Trophoblast cell (in vitro differentiated cells and primary cell): ENCODE results near the gene CHAF1A.
A peak's percentile ranks its signal among the peaks of the same experiment; 100 is the strongest.

Experiments
- DNase-seq, 2 donors: peaks; one replicate each; pipeline ENCODE4 v3.0.0-alpha.2; 2016
- H2AFZ ChIP-seq: 2 replicates; pipeline ENCODE4 v1.6.1; 2013; ENCODE audit warnings: low read length, moderate library complexity, mild to moderate bottlenecking; ENCODE audit not compliant: insufficient read depth, poor library complexity
- H2AK5ac ChIP-seq: 2 replicates; pipeline ENCODE4 v1.6.1; 2013; ENCODE audit warnings: mild to moderate bottlenecking, low read length
- H2BK120ac ChIP-seq: 2 replicates; pipeline ENCODE4 v1.6.1; 2013; ENCODE audit warnings: low read length, mild to moderate bottlenecking, moderate library complexity; ENCODE audit not compliant: insufficient read depth, poor library complexity
- H2BK12ac ChIP-seq: 2 replicates; pipeline ENCODE4 v1.6.1; 2013; ENCODE audit warnings: mild to moderate bottlenecking, low read length, moderate library complexity
- H2BK5ac ChIP-seq: 2 replicates; pipeline ENCODE4 v1.6.1; 2013; ENCODE audit warnings: low read length, low read depth, moderate library complexity, mild to moderate bottlenecking; ENCODE audit not compliant: poor library complexity
- H3K14ac ChIP-seq: 2 replicates; pipeline ENCODE4 v1.6.1; 2013; ENCODE audit warnings: mild to moderate bottlenecking, low read length
- H3K18ac ChIP-seq: 2 replicates; pipeline ENCODE4 v1.6.1; 2013; ENCODE audit warnings: mild to moderate bottlenecking, low read length
- H3K23ac ChIP-seq: 2 replicates; pipeline ENCODE4 v1.6.1; 2013; ENCODE audit warnings: low read length
- H3K27ac ChIP-seq: 2 replicates; pipeline ENCODE4 v1.5.1; 2013; ENCODE audit warnings: low read depth, mild to moderate bottlenecking, inconsistent platforms, low read length, moderate library complexity
- H3K27me3 ChIP-seq: 2 replicates; pipeline ENCODE4 v1.6.1; 2013; ENCODE audit warnings: inconsistent platforms, mild to moderate bottlenecking, low read length, moderate library complexity; ENCODE audit not compliant: insufficient read depth
- H3K36me3 ChIP-seq, 2 experiments: 1 replicate in 1 of 2; 2 replicates in 1 of 2; pipeline ENCODE4 v1.6.1; 2013; ENCODE audit warnings: low read length in 2 of 2, mild to moderate bottlenecking in 2 of 2, moderate library complexity in 1 of 2; ENCODE audit not compliant: insufficient read depth in 2 of 2, control insufficient read depth in 1 of 2
- H3K4ac ChIP-seq: 2 replicates; pipeline ENCODE4 v1.6.1; 2013; ENCODE audit warnings: low read depth, mild to moderate bottlenecking, low read length, moderate library complexity
- H3K4me1 ChIP-seq, 2 experiments: 1 replicate in 1 of 2; 2 replicates in 1 of 2; pipeline ENCODE4 v1.6.1; 2013; ENCODE audit warnings: low read length in 2 of 2, mild to moderate bottlenecking in 2 of 2, moderate library complexity in 1 of 2; ENCODE audit not compliant: insufficient read depth in 2 of 2, control insufficient read depth in 1 of 2
- H3K4me2 ChIP-seq: 2 replicates; pipeline ENCODE4 v1.6.1; 2013; ENCODE audit warnings: inconsistent platforms, mild to moderate bottlenecking, low read length, moderate library complexity
- H3K4me3 ChIP-seq: 2 replicates; pipeline ENCODE4 v1.5.1; 2013; ENCODE audit warnings: mild to moderate bottlenecking, low read depth, low read length, inconsistent platforms
- H3K79me1 ChIP-seq: one replicate; pipeline ENCODE4 v1.6.1; 2013; ENCODE audit warnings: low read length
- H3K79me2 ChIP-seq: 2 replicates; pipeline ENCODE4 v1.6.1; 2013; ENCODE audit warnings: low read length, mild to moderate bottlenecking; ENCODE audit not compliant: control insufficient read depth, insufficient read depth, poor library complexity
- H3K9ac ChIP-seq: 2 replicates; pipeline ENCODE4 v1.6.1; 2013; ENCODE audit warnings: mild to moderate bottlenecking, low read length
- H3K9me3 ChIP-seq: 2 replicates; pipeline ENCODE4 v1.6.1; 2013; ENCODE audit warnings: low read depth, mild to moderate bottlenecking, control low read depth, inconsistent platforms, low read length; ENCODE audit not compliant: insufficient read depth
- H4K12ac ChIP-seq: 2 replicates; pipeline ENCODE4 v1.6.1; 2013; ENCODE audit warnings: low read depth, mild to moderate bottlenecking, low read length, moderate library complexity
- H4K8ac ChIP-seq: 2 replicates; pipeline ENCODE4 v1.6.1; 2013; ENCODE audit warnings: low read depth, mild to moderate bottlenecking, low read length, moderate library complexity
- H4K91ac ChIP-seq: one replicate; pipeline ENCODE4 v1.6.1; 2013; ENCODE audit warnings: low read depth, mild to moderate bottlenecking, low read length, moderate library complexity
- WGBS: extraction: QIAGEN DNeasy Blood & Tissue Kit; methylation state at CpG from one replicate; pipeline ENCODE4 v1.1.7; 2013; ENCODE audit warnings: missing lambda C conversion rate; ENCODE audit not compliant: insufficient read length, insufficient coverage; ENCODE audit errors: extremely low coverage; 5-methylcytosine and 5-hydroxymethylcytosine counted together

Gene CHAF1A

GRCh38 chr19:4445963-4446703 lies 43.7 kb downstream of the CHAF1A start:
- H3K79me1 ChIP-seq, result no peaks in the 10 kb centered on the region
- peaks cover 3% of the 10 kb centered on the region for H3K9me3 ChIP-seq
- no peak overlapping the region for H3K4me3 ChIP-seq
- no peak overlapping the region for H2BK5ac ChIP-seq
- H3K18ac ChIP-seq, result no peak overlapping the region
- no peak overlapping the region for H2BK12ac ChIP-seq
- H2BK120ac ChIP-seq, result no peak overlapping the region
- no peak overlapping the region for H3K4ac ChIP-seq
- no peak overlapping the region for H4K8ac ChIP-seq
- H3K36me3 ChIP-seq, result peaks cover 74 to 75% of the 10 kb centered on the region in 2 experiments
- no CpG with 5 or more reads among the region's 58 CpGs for WGBS
- H3K4me1 ChIP-seq, result no peaks in the 10 kb centered on the region
- H2AFZ ChIP-seq, result no peak overlapping the region
- no peak overlapping the region for H3K4me2 ChIP-seq
- no peak overlapping the region for H2AK5ac ChIP-seq
- H4K12ac ChIP-seq, result peak overlapping the region; percentile 5
- no peaks in the 10 kb centered on the region for H3K27me3 ChIP-seq
- no peaks in the 10 kb centered on the region for H3K79me2 ChIP-seq
- no peak overlapping the region for H3K9ac ChIP-seq
- no peak overlapping the region for H3K23ac ChIP-seq
- no peak for DNase-seq
- no peak overlapping the region for H3K14ac ChIP-seq
- H4K91ac ChIP-seq, result no peak overlapping the region
- H3K27ac ChIP-seq, result no peak overlapping the region

- no peak overlapping the region for H3K9ac ChIP-seq
- DNase-seq, result no peak
- H3K79me2 ChIP-seq, result no peaks in the 10 kb centered on the region
- H3K79me1 ChIP-seq, result no peaks in the 10 kb centered on the region
- no peaks in the 10 kb centered on the region for H3K27me3 ChIP-seq
- H3K4me3 ChIP-seq, result no peak overlapping the region
- H2BK12ac ChIP-seq, result no peak overlapping the region
- no peak overlapping the region for H2AFZ ChIP-seq
- no peak overlapping the region for H4K8ac ChIP-seq
- H3K36me3 ChIP-seq, result peaks cover 76 to 77% of the 10 kb centered on the region in 2 experiments
- H3K18ac ChIP-seq, result no peak overlapping the region
- H3K4me2 ChIP-seq, result no peak overlapping the region
- no peak overlapping the region for H3K4ac ChIP-seq
- H3K27ac ChIP-seq, result no peak overlapping the region
- no peak overlapping the region for H2BK5ac ChIP-seq
- peaks cover 3% of the 10 kb centered on the region for H3K9me3 ChIP-seq
- H4K12ac ChIP-seq, result peak overlapping the region; percentile 5
- WGBS, result no CpG with 5 or more reads among the region's 15 CpGs
- H4K91ac ChIP-seq, result no peak overlapping the region
- H3K14ac ChIP-seq, result no peak overlapping the region
- H3K4me1 ChIP-seq, result no peaks in the 10 kb centered on the region
- H3K23ac ChIP-seq, result no peak overlapping the region
- H2AK5ac ChIP-seq, result no peak overlapping the region
- no peak overlapping the region for H2BK120ac ChIP-seq
These were observed 44.3 kb downstream of the CHAF1A start for GRCh38 chr19:4446704-4447200.

- Histone ChIP-seq H3K4me3 (no peak overlapping the region), H3K18ac (no peak overlapping the region), H3K79me2 (no peaks in the 10 kb centered on the region), H4K12ac (peak overlapping the region; percentile 22), H3K4me1 (no peaks in the 10 kb centered on the region), H4K8ac (no peak overlapping the region), H3K4ac (no peak overlapping the region), H3K23ac (no peak overlapping the region), H3K9ac (no peak overlapping the region), H3K27me3 (no peaks in the 10 kb centered on the region), H2AK5ac (no peak overlapping the region), H3K27ac (no peak overlapping the region), H3K14ac (no peak overlapping the region), H3K9me3 (no peaks in the 10 kb centered on the region), H2BK12ac (no peak overlapping the region), H3K36me3 (peaks cover 74 to 77% of the 10 kb centered on the region in 2 experiments), H4K91ac (no peak overlapping the region), H2BK5ac (no peak overlapping the region), H2BK120ac (no peak overlapping the region), H2AFZ (no peak overlapping the region), H3K79me1 (no peaks in the 10 kb centered on the region), H3K4me2 (no peak overlapping the region)
- DNase-seq, result no peak
- WGBS, result no CpG with 5 or more reads among the region's 28 CpGs
These were observed 45.1 kb downstream of the CHAF1A start for GRCh38 chr19:4447327-4448146.

- no peak overlapping the region for H2BK5ac ChIP-seq
- H4K8ac ChIP-seq, result no peak overlapping the region
- WGBS, result no CpG with 5 or more reads among the region's 30 CpGs
- no peak overlapping the region for H3K27ac ChIP-seq
- no peaks in the 10 kb centered on the region for H3K79me1 ChIP-seq
- H3K36me3 ChIP-seq, result peaks cover 75% of the 10 kb centered on the region in 2 experiments
- H3K9me3 ChIP-seq, result no peaks in the 10 kb centered on the region
- H3K14ac ChIP-seq, result no peak overlapping the region
- no peak for DNase-seq
- no peak overlapping the region for H2BK120ac ChIP-seq
- no peak overlapping the region for H3K4ac ChIP-seq
- H3K4me2 ChIP-seq, result no peak overlapping the region
- no peak overlapping the region for H3K23ac ChIP-seq
- H3K79me2 ChIP-seq, result no peaks in the 10 kb centered on the region
- H3K4me3 ChIP-seq, result no peak overlapping the region
- no peak overlapping the region for H2BK12ac ChIP-seq
- no peaks in the 10 kb centered on the region for H3K4me1 ChIP-seq
- H3K9ac ChIP-seq, result no peak overlapping the region
- peak overlapping the region; percentile 22 for H4K12ac ChIP-seq
- no peak overlapping the region for H2AK5ac ChIP-seq
- H2AFZ ChIP-seq, result no peak overlapping the region
- H3K27me3 ChIP-seq, result no peaks in the 10 kb centered on the region
- no peak overlapping the region for H3K18ac ChIP-seq
- H4K91ac ChIP-seq, result no peak overlapping the region
These were observed 45.9 kb downstream of the CHAF1A start for GRCh38 chr19:4448147-4448985.
